Thyroid gland (tissue), 4 donors: Measurements from ENCODE around the gene P2RX3. TPM values are rescaled to one million over a fixed set of nuclear protein-coding genes. Genes with fewer than 3 reads are reported as not detected.
"Not testable (repeated sequence)": the region's sequence is repeated elsewhere in the genome, so short reads cannot be mapped to it uniquely, and the experiment has no call there.

Source experiments
- DNase-seq, 2 donors: peaks; one replicate each; pipeline ENCODE4 v3.0.0-alpha.2; 2019
- H3K27ac ChIP-seq, 3 donors: fragments of 200-600 bp; sonication (generic); 1 replicate in 2 of 3; 2 replicates in 1 of 3; pipeline ENCODE4 v1.5.1; 2016 to 2019; ENCODE audit warnings: mild to moderate bottlenecking in 1 of 3, moderate library complexity in 1 of 3
- H3K27me3 ChIP-seq: fragments of 200-600 bp; sonication (generic); one replicate; pipeline ENCODE4 v1.5.1; 2019
- H3K36me3 ChIP-seq, 2 donors: fragments of 200-600 bp; sonication (generic); one replicate each; pipeline ENCODE4 v1.5.1; 2016 to 2019
- H3K4me1 ChIP-seq, 2 donors: fragments of 200-600 bp; sonication (generic); one replicate each; pipeline ENCODE4 v1.5.1; 2017 to 2019
- H3K4me3 ChIP-seq, 3 donors: fragments of 200-600 bp; sonication (generic); replicated peaks in 1 of 3; 1 replicate in 2 of 3; 2 replicates in 1 of 3; pipeline ENCODE4 v1.5.1; 2016; ENCODE audit warnings: mild to moderate bottlenecking in 1 of 3
- H3K9me3 ChIP-seq: fragments of 200-600 bp; sonication (generic); one replicate; pipeline ENCODE4 v1.5.1; 2017
- POLR2A ChIP-seq, 2 donors: fragments of 450-650 bp; IDR thresholded peaks; one replicate each; pipeline ENCODE4 v1.6.1; 2017; ENCODE audit warnings: antibody characterized with exemption in 2 of 2, mild to moderate bottlenecking in 2 of 2, moderate library complexity in 1 of 2
- WGBS, 2 donors: methylation state at CpG; one replicate each; pipeline ENCODE4 v1.1.5; 2017; 5-methylcytosine and 5-hydroxymethylcytosine counted together
- intact Hi-C: fragments of 100-400 bp; cut with DNase I; formaldehyde crosslinking; loops from one replicate; pipeline ENCODE4 v1.15.1; 2023
- total RNA-seq, 4 donors: library from RNA; depleted of rRNA; stranded (reverse); fragments of >200 nt; gene quantifications; one replicate each; pipeline ENCODE4 v1.2.3, GENCODE V29; 2016
- TF ChIP-seq, protein P1 (sequence below), 6 experiments: fragments of 200-600 bp in 3 of 6; fragments of 450-650 bp in 3 of 6; sonication (generic) in 3 of 6; IDR thresholded peaks; one replicate each; pipeline ENCODE4 v1.5.1; 2016 to 2019; ENCODE audit warnings: antibody characterized with exemption in 6 of 6, mild to moderate bottlenecking in 2 of 6, inconsistent platforms in 1 of 6, moderate library complexity in 1 of 6

Gene P2RX3
- total RNA-seq, 4 donors from 2014 or later: not detected

GRCh38 chr11:57358991-57359390, 20.8 kb downstream of the P2RX3 start:
- Histone ChIP-seq H3K36me3 (no peaks in the 10 kb centered on the region), H3K9me3 (no peaks in the 10 kb centered on the region), H3K27me3 (no peaks in the 10 kb centered on the region), H3K4me3 (no peak overlapping the region), H3K4me1 (no peaks in the 10 kb centered on the region), H3K27ac (no peak overlapping the region)
- 73 to 78% methylated on average over 7 to 9 of the region's 9 CpGs for WGBS, 2 donors
- intact Hi-C loops: no loop called here
- TF ChIP-seq, protein P1, sequence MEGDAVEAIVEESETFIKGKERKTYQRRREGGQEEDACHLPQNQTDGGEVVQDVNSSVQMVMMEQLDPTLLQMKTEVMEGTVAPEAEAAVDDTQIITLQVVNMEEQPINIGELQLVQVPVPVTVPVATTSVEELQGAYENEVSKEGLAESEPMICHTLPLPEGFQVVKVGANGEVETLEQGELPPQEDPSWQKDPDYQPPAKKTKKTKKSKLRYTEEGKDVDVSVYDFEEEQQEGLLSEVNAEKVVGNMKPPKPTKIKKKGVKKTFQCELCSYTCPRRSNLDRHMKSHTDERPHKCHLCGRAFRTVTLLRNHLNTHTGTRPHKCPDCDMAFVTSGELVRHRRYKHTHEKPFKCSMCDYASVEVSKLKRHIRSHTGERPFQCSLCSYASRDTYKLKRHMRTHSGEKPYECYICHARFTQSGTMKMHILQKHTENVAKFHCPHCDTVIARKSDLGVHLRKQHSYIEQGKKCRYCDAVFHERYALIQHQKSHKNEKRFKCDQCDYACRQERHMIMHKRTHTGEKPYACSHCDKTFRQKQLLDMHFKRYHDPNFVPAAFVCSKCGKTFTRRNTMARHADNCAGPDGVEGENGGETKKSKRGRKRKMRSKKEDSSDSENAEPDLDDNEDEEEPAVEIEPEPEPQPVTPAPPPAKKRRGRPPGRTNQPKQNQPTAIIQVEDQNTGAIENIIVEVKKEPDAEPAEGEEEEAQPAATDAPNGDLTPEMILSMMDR (IDR thresholded peaks at IDR 0.05): no peak
- TF ChIP-seq POLR2A (IDR thresholded peaks at IDR 0.05): no peak
- DNase-seq: no peak

- intact Hi-C loops: no loop called here
- H3K27me3 ChIP-seq: no peaks in the 10 kb centered on the region
- no peaks in the 10 kb centered on the region for H3K36me3 ChIP-seq
- WGBS, 2 donors: 91% methylated on average over 5 of the region's 5 CpGs; no CpG with 5 or more reads in 1 of the 2 donors
- TF ChIP-seq POLR2A (IDR thresholded peaks at IDR 0.05): no peak
- TF ChIP-seq, protein P1 (IDR thresholded peaks at IDR 0.05): no peak
- H3K4me3 ChIP-seq: no peak overlapping the region
- no peaks in the 10 kb centered on the region for H3K4me1 ChIP-seq
- DNase-seq: no peak
- H3K9me3 ChIP-seq: no peaks in the 10 kb centered on the region
- H3K27ac ChIP-seq: no peak overlapping the region
Observed at GRCh38 chr11:57359396-57359795, 21.2 kb downstream of the P2RX3 start.

- Histone ChIP-seq H3K27me3 (no peaks in the 10 kb centered on the region), H3K36me3 (no peaks in the 10 kb centered on the region), H3K4me1 (no peaks in the 10 kb centered on the region), H3K27ac (no peak overlapping the region), H3K9me3 (no peaks in the 10 kb centered on the region), H3K4me3 (no peak overlapping the region)
- WGBS, 2 donors: 88 to 95% methylated on average over 9 of the region's 9 CpGs
- no peak for DNase-seq
- intact Hi-C loops: no loop called here
- TF ChIP-seq, protein P1 (IDR thresholded peaks at IDR 0.05): no peak
- no peak for TF ChIP-seq POLR2A (IDR thresholded peaks at IDR 0.05)
Observed at GRCh38 chr11:57359896-57360690, 21.9 kb downstream of the P2RX3 start.

- DNase-seq: no peak
- intact Hi-C loops: no loop called here
- H3K9me3 ChIP-seq: no peaks in the 10 kb centered on the region
- no peaks in the 10 kb centered on the region for H3K36me3 ChIP-seq
- no peak overlapping the region for H3K27ac ChIP-seq
- no peaks in the 10 kb centered on the region for H3K27me3 ChIP-seq
- H3K4me1 ChIP-seq: no peaks in the 10 kb centered on the region
- 94 to 96% methylated on average over 8 of the region's 8 CpGs for WGBS, 2 donors
- TF ChIP-seq POLR2A (IDR thresholded peaks at IDR 0.05): no peak
- TF ChIP-seq, protein P1 (IDR thresholded peaks at IDR 0.05): no peak
- H3K4me3 ChIP-seq: no peak overlapping the region
Observed at GRCh38 chr11:57360991-57361390, 22.8 kb downstream of the P2RX3 start.

DNA sequence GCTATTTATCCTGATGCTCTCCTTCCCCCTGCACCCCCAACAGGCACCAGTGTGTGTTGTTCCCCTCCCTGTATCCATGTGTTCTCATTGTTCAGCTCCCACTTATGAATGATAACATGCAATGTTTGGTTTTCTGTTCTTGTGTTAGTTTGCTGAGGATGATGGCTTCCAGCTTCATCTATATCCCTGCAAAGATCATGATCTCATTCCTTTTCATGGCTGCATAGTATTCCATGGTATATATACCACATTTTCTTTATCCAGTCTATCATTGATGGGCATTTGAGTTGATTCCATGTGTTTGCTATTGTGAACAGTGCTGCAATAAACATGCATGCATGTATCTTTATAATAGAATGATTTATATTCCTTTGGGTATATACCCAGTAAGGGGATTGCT, 23.3 kb downstream of the P2RX3 start:
- H3K27ac ChIP-seq, H3K9me3 ChIP-seq, H3K27me3 ChIP-seq, H3K4me3 ChIP-seq, H3K36me3 ChIP-seq, DNase-seq, H3K4me1 ChIP-seq, intact Hi-C loops: not testable (repeated sequence)
